Tibial artery (tissue), 4 donors: ENCODE results near the gene SIPA1L3.

Experiments
- DNase-seq, 2 donors: peaks; one replicate each; pipeline ENCODE4 v3.0.0-alpha.2; 2019
- H3K27ac ChIP-seq, 2 donors: fragments of 200-600 bp; sonication (generic) in 1 of 2; 1 replicate in 1 of 2; 2 replicates in 1 of 2; pipeline ENCODE4 v1.5.1; 2018 to 2019; ENCODE audit warnings: mild to moderate bottlenecking in 1 of 2
- H3K27me3 ChIP-seq, 2 donors: fragments of 200-600 bp; sonication (generic) in 1 of 2; one replicate each; pipeline versions ENCODE4 v1.5.1 to v1.6.0; 2016 to 2019
- H3K36me3 ChIP-seq, 3 donors: fragments of 200-600 bp; sonication (generic) in 2 of 3; one replicate each; pipeline ENCODE4 v1.5.1; 2016 to 2019; ENCODE audit warnings: mild to moderate bottlenecking in 2 of 3
- H3K4me1 ChIP-seq, 4 donors: fragments of 200-600 bp; sonication (generic) in 2 of 4; 1 replicate in 3 of 4; 2 replicates in 1 of 4; pipeline ENCODE4 v1.5.1; 2016 to 2019
- H3K4me3 ChIP-seq, 2 donors: fragments of 200-600 bp; sonication (generic) in 1 of 2; 1 replicate in 1 of 2; 2 replicates in 1 of 2; pipeline ENCODE4 v1.5.1; 2018 to 2019; ENCODE audit warnings: mild to moderate bottlenecking in 2 of 2
- H3K9me3 ChIP-seq, 3 donors: fragments of 200-600 bp; sonication (generic) in 1 of 3; one replicate each; pipeline ENCODE4 v1.5.1; 2016 to 2019
- CTCF ChIP-seq, 2 experiments: fragments of 200-600 bp in 1 of 2; fragments of 450-650 bp in 1 of 2; IDR thresholded peaks; one replicate each; pipeline ENCODE4 v1.5.1; 2017 to 2019; ENCODE audit warnings: antibody characterized with exemption in 2 of 2, mild to moderate bottlenecking in 1 of 2, moderate library complexity in 1 of 2
- intact Hi-C: fragments of 100-400 bp; cut with DNase I; formaldehyde crosslinking; loops from one replicate; pipeline ENCODE4 v1.15.0; 2023; ENCODE audit warnings: low total_unique reads

Gene SIPA1L3

GRCh38 chr19:38084196-38084595 is 177.2 kb downstream of the SIPA1L3 start:
- Histone ChIP-seq H3K9me3 (no peaks in the 10 kb centered on the region), H3K27ac (no peak overlapping the region), H3K4me1 (no peaks in the 10 kb centered on the region), H3K4me3 (no peak overlapping the region), H3K36me3 (peaks cover 10 to 44% (median 33%) of the 10 kb centered on the region in 3 donors), H3K27me3 (no peaks in the 10 kb centered on the region)
- TF ChIP-seq CTCF (IDR thresholded peaks at IDR 0.05): no peak
- intact Hi-C loops: no loop called here
- DNase-seq: no peak

GRCh38 chr19:38089440-38089839 is 182.4 kb downstream of the SIPA1L3 start:
- H3K27ac ChIP-seq: no peak overlapping the region
- no peak for TF ChIP-seq CTCF (IDR thresholded peaks at IDR 0.05)
- no peak for DNase-seq
- H3K4me1 ChIP-seq: peaks cover 0 to 5% (median 0%) of the 10 kb centered on the region in 4 donors
- no peaks in the 10 kb centered on the region for H3K27me3 ChIP-seq
- H3K4me3 ChIP-seq: no peak overlapping the region
- H3K36me3 ChIP-seq: peaks cover 0 to 47% (median 16%) of the 10 kb centered on the region in 3 donors
- intact Hi-C loops: no loop called here
- no peaks in the 10 kb centered on the region for H3K9me3 ChIP-seq

- Histone ChIP-seq H3K27ac (no peak overlapping the region), H3K36me3 (peaks cover 0 to 40% (median 15%) of the 10 kb centered on the region in 3 donors), H3K9me3 (no peaks in the 10 kb centered on the region), H3K4me1 (peaks cover 0 to 5% (median 0%) of the 10 kb centered on the region in 4 donors), H3K4me3 (no peak overlapping the region), H3K27me3 (no peaks in the 10 kb centered on the region)
- intact Hi-C loops: loop anchor here (10.0 kb wide), 1 partner anchor 198 kb away; no protein-coding TSS in a partner anchor
- TF ChIP-seq CTCF (IDR thresholded peaks at IDR 0.05): no peak
- DNase-seq: no peak
Observed at GRCh38 chr19:38093154-38093553, 186.1 kb downstream of the SIPA1L3 start.

- no peak overlapping the region for H3K27ac ChIP-seq
- peaks cover 0 to 5% (median 0%) of the 10 kb centered on the region in 4 donors for H3K4me1 ChIP-seq
- TF ChIP-seq CTCF (IDR thresholded peaks at IDR 0.05): no peak
- H3K9me3 ChIP-seq: no peaks in the 10 kb centered on the region
- intact Hi-C loops: loop anchor here (10.0 kb wide), 1 partner anchor 199 kb away; no protein-coding TSS in a partner anchor
- no peaks in the 10 kb centered on the region for H3K27me3 ChIP-seq
- peaks cover 0 to 36% (median 11%) of the 10 kb centered on the region in 3 donors for H3K36me3 ChIP-seq
- no peak for DNase-seq
- no peak overlapping the region for H3K4me3 ChIP-seq
Observed at GRCh38 chr19:38093587-38093986, 186.6 kb downstream of the SIPA1L3 start.

- intact Hi-C loops: loop anchor here (10.0 kb wide), 1 partner anchor 201 kb away; no protein-coding TSS in a partner anchor
- no peak overlapping the region for H3K27ac ChIP-seq
- peaks cover 0 to 5% (median 0%) of the 10 kb centered on the region in 4 donors for H3K4me1 ChIP-seq
- peak; percentile 55 to 62 for TF ChIP-seq CTCF (IDR thresholded peaks at IDR 0.05)
- H3K9me3 ChIP-seq: peaks cover 0 to 4% (median 0%) of the 10 kb centered on the region in 3 donors
- no peaks in the 10 kb centered on the region for H3K27me3 ChIP-seq
- peaks cover 12 to 28% (median 14%) of the 10 kb centered on the region in 3 donors for H3K36me3 ChIP-seq
- peak; percentile 70 to 80 for DNase-seq
- H3K4me3 ChIP-seq: no peak overlapping the region
Observed at GRCh38 chr19:38095411-38096308, 188.7 kb downstream of the SIPA1L3 start.
